Measurements from ENCODE around the gene SLC6A6.

GRCh38 chr3:14517601-14518431 lies 115.4 kb downstream of the SLC6A6 start:
- TF ChIP-seq TCF12 (IDR thresholded peaks at IDR 0.05): no peak
- TF ChIP-seq, protein P1, sequence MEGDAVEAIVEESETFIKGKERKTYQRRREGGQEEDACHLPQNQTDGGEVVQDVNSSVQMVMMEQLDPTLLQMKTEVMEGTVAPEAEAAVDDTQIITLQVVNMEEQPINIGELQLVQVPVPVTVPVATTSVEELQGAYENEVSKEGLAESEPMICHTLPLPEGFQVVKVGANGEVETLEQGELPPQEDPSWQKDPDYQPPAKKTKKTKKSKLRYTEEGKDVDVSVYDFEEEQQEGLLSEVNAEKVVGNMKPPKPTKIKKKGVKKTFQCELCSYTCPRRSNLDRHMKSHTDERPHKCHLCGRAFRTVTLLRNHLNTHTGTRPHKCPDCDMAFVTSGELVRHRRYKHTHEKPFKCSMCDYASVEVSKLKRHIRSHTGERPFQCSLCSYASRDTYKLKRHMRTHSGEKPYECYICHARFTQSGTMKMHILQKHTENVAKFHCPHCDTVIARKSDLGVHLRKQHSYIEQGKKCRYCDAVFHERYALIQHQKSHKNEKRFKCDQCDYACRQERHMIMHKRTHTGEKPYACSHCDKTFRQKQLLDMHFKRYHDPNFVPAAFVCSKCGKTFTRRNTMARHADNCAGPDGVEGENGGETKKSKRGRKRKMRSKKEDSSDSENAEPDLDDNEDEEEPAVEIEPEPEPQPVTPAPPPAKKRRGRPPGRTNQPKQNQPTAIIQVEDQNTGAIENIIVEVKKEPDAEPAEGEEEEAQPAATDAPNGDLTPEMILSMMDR (IDR thresholded peaks at IDR 0.05): no peak
- TF ChIP-seq ZBTB33 (IDR thresholded peaks at IDR 0.05; ENCODE audit: borderline replicate concordance, low read depth): no peak
- no peak for TF ChIP-seq CHD2 (IDR thresholded peaks at IDR 0.05; ENCODE audit: low read length, partially characterized antibody)
- no peak for TF ChIP-seq TAF1 (IDR thresholded peaks at IDR 0.05; ENCODE audit: borderline replicate concordance, low read depth, low read length)
- TF ChIP-seq EP300 (IDR thresholded peaks at IDR 0.05; ENCODE audit: borderline replicate concordance in 1 of 2, low read depth in 1 of 2, low read length in 1 of 2): no peak
- no peak for TF ChIP-seq SIN3A (IDR thresholded peaks at IDR 0.05; ENCODE audit: borderline replicate concordance, low read depth, low read length)
- no peak for TF ChIP-seq RAD21 (IDR thresholded peaks at IDR 0.05; ENCODE audit: low read length)

All from SK-N-SH (cell line).